IMR-90 (cell line): ENCODE data around the gene HMGXB3. TPM values are rescaled to one million over a fixed set of nuclear protein-coding genes. Genes with fewer than 3 reads are reported as not detected.

Experiments
- ATAC-seq: fragments of 200-7000 bp; cut with Tn5 transposase; 2 replicates; pipeline ENCODE4 v1.9.1; 2020; ENCODE audit warnings: low read depth, mild to moderate bottlenecking, moderate library complexity
- BruUV-seq: library from RNA; stranded (reverse); fragments of 400-500 nt; replicated peaks from 2 replicates; lab custom pipeline; 2021; lab: Mats Ljungman, UMichigan
- CTCF ChIA-PET: fragments of 300-600 bp; formaldehyde crosslinking; extraction: SDS; loops from one replicate; lab custom pipeline; 2021; ENCODE audit warnings: antibody characterized with exemption; lab: Yijun Ruan, JAX
- POLR2A ChIA-PET: fragments of 300-600 bp; sonication (Branson Sonifier 250); formaldehyde crosslinking; loops from one replicate; lab custom pipeline; 2022; ENCODE audit warnings: antibody characterized with exemption; ENCODE audit not compliant: unreplicated experiment; lab: Charles Lee
- DNase-seq: peaks from one replicate; pipeline ENCODE4 v3.0.0; 2013
- H2AFZ ChIP-seq: replicated peaks from 2 replicates; pipeline ENCODE3; 2013; ENCODE audit warnings: low read length, mild to moderate bottlenecking; ENCODE audit not compliant: poor library complexity
- H2AK5ac ChIP-seq: 2 replicates; pipeline ENCODE4 v1.6.1; 2013; ENCODE audit warnings: low read depth, low read length, inconsistent platforms
- H2AK9ac ChIP-seq: replicated peaks from 2 replicates; pipeline ENCODE3; 2013; ENCODE audit warnings: mild to moderate bottlenecking, low read depth, low read length, moderate library complexity; ENCODE audit not compliant: poor library complexity
- H2BK120ac ChIP-seq: 2 replicates; pipeline ENCODE4 v1.6.1; 2013; ENCODE audit warnings: low read depth, low read length, inconsistent platforms
- H2BK15ac ChIP-seq: 3 replicates; pipeline ENCODE4 v1.6.1; 2013; ENCODE audit warnings: low read depth, low read length, inconsistent platforms
- H2BK20ac ChIP-seq: 2 replicates; pipeline ENCODE4 v1.6.1; 2013; ENCODE audit warnings: low read depth, mild to moderate bottlenecking, inconsistent platforms, low read length, moderate library complexity
- H2BK5ac ChIP-seq: 2 replicates; pipeline ENCODE4 v1.6.1; 2013; ENCODE audit warnings: mild to moderate bottlenecking, low read depth, low read length, inconsistent platforms; ENCODE audit not compliant: poor library complexity, severe bottlenecking
- H3K14ac ChIP-seq: replicated peaks from 2 replicates; pipeline ENCODE4 v1.6.1; 2013; ENCODE audit warnings: low read depth, low read length, inconsistent platforms
- H3K18ac ChIP-seq: 2 replicates; pipeline ENCODE4 v1.6.1; 2013; ENCODE audit warnings: low read depth, low read length, control low read depth
- H3K23ac ChIP-seq: 2 replicates; pipeline ENCODE4 v1.6.1; 2013; ENCODE audit warnings: low read depth, low read length, inconsistent platforms
- H3K27ac ChIP-seq: 2 replicates; pipeline ENCODE4 v1.5.1; 2013; ENCODE audit warnings: mild to moderate bottlenecking, control low read depth, low read length; ENCODE audit not compliant: insufficient read depth
- H3K27me3 ChIP-seq: 2 replicates; pipeline ENCODE4 v1.6.1; 2013; ENCODE audit warnings: low read length; ENCODE audit not compliant: control insufficient read depth, insufficient read depth
- H3K36me3 ChIP-seq: 2 replicates; pipeline ENCODE4 v1.6.1; 2013; ENCODE audit warnings: low read length, mixed read lengths; ENCODE audit not compliant: control insufficient read depth, insufficient read depth
- H3K4ac ChIP-seq: 2 replicates; pipeline ENCODE4 v1.6.1; 2013; ENCODE audit warnings: low read depth, low read length, inconsistent platforms
- H3K4me1 ChIP-seq: 2 replicates; pipeline ENCODE4 v1.6.1; 2013; ENCODE audit warnings: low read length, mixed read lengths; ENCODE audit not compliant: control insufficient read depth, insufficient read depth
- H3K4me2 ChIP-seq: 2 replicates; pipeline ENCODE4 v1.6.1; 2013; ENCODE audit warnings: low read depth, mild to moderate bottlenecking, control low read depth, low read length, moderate library complexity
- H3K4me3 ChIP-seq: 2 replicates; pipeline ENCODE4 v1.5.1; 2013; ENCODE audit warnings: low read depth, mild to moderate bottlenecking, control low read depth, low read length, moderate library complexity; ENCODE audit not compliant: insufficient read depth
- H3K56ac ChIP-seq: 2 replicates; pipeline ENCODE4 v1.6.1; 2013; ENCODE audit warnings: low read length, inconsistent platforms; ENCODE audit not compliant: insufficient read depth; ENCODE audit errors: extremely low read depth
- H3K79me1 ChIP-seq, 2 experiments: 2 replicates each; pipeline ENCODE4 v1.6.1; 2013; ENCODE audit warnings: low read length in 2 of 2, inconsistent platforms in 1 of 2, low read depth in 1 of 2
- H3K9ac ChIP-seq: 2 replicates; pipeline ENCODE4 v1.6.1; 2013; ENCODE audit warnings: low read depth, low read length, control low read depth
- H3K9me1 ChIP-seq: 2 replicates; pipeline ENCODE4 v1.6.1; 2013; ENCODE audit warnings: low read length, inconsistent platforms; ENCODE audit not compliant: insufficient read depth
- H3K9me3 ChIP-seq: 2 replicates; pipeline ENCODE4 v1.6.1; 2013; ENCODE audit warnings: low read length; ENCODE audit not compliant: control insufficient read depth, insufficient read depth
- H4K20me1 ChIP-seq: 2 replicates; pipeline ENCODE4 v1.6.1; 2013; ENCODE audit warnings: low read length, inconsistent platforms; ENCODE audit not compliant: insufficient read depth
- H4K5ac ChIP-seq: 2 replicates; pipeline ENCODE4 v1.6.1; 2013; ENCODE audit warnings: mild to moderate bottlenecking, low read depth, low read length, control low read depth
- H4K8ac ChIP-seq, 2 experiments: 2 replicates each; pipeline ENCODE4 v1.6.1; 2013; ENCODE audit warnings: low read depth in 2 of 2, low read length in 2 of 2, control low read depth in 1 of 2, inconsistent platforms in 1 of 2
- H4K91ac ChIP-seq: 2 replicates; pipeline ENCODE4 v1.6.1; 2013; ENCODE audit warnings: low read depth, low read length, inconsistent platforms; ENCODE audit not compliant: insufficient read depth
- CEBPB ChIP-seq: IDR thresholded peaks from 2 replicates; pipeline ENCODE4 v1.6.1; 2012; ENCODE audit warnings: low read depth, low read length, improper control_type of control experiment
- RFX5 ChIP-seq: IDR thresholded peaks from 2 replicates; pipeline ENCODE4 v1.8.0; 2012; ENCODE audit warnings: low read depth, mild to moderate bottlenecking, low read length, moderate library complexity
- WGBS, 2 experiments: methylation state at CpG; one replicate each; pipeline versions ENCODE4 v1.1.5 to v1.1.7; 2013; ENCODE audit warnings: missing lambda C conversion rate in 2 of 2; ENCODE audit not compliant: insufficient read length in 1 of 2; ENCODE audit errors: extremely low coverage in 2 of 2; 5-methylcytosine and 5-hydroxymethylcytosine counted together
- dilution Hi-C: fragments of 300-500 bp; cut with HindIII; formaldehyde crosslinking; loops from one replicate; pipeline ENCODE4 v1.14.3; 2018; ENCODE audit warnings: low sequenced_read_pairs; ENCODE audit not compliant: unreplicated experiment
- in situ Hi-C: fragments of 300-500 bp; cut with MboI; formaldehyde crosslinking; loops from 3 replicates; pipeline ENCODE4 v1.14.3; 2019; ENCODE audit warnings: low sequenced_read_pairs, inconsistent platforms, mixed read lengths
- intact Hi-C: fragments of 100-400 bp; cut with micrococcal nuclease; formaldehyde crosslinking; loops from 2 replicates; pipeline ENCODE4 v1.10.0; 2022
- polyA plus RNA-seq, 3 experiments: library from polyadenylated mRNA; depleted of rRNA; stranded (reverse); fragments of >200 nt; gene quantifications; 2 replicates each; pipeline ENCODE4 v1.2.3, GENCODE V29; 2012; ENCODE audit warnings: low replicate concordance in 1 of 3
- total RNA-seq: library from RNA; depleted of rRNA; stranded (reverse); fragments of >200 nt; gene quantifications from 2 replicates; pipeline ENCODE4 v1.2.3, GENCODE V29; 2012
- TF ChIP-seq, protein P1 (sequence below): fragments of 150-350 bp; IDR thresholded peaks from 2 replicates; pipeline ENCODE4 v1.6.1; 2017; ENCODE audit warnings: mild to moderate bottlenecking, antibody characterized with exemption, low read length, low read depth

The HMGXB3 gene
- total and polyA plus RNA-seq, 2 of the 4 experiments (the other 2 are of a cell fraction), result 27.6 to 30.6 TPM

DNA sequence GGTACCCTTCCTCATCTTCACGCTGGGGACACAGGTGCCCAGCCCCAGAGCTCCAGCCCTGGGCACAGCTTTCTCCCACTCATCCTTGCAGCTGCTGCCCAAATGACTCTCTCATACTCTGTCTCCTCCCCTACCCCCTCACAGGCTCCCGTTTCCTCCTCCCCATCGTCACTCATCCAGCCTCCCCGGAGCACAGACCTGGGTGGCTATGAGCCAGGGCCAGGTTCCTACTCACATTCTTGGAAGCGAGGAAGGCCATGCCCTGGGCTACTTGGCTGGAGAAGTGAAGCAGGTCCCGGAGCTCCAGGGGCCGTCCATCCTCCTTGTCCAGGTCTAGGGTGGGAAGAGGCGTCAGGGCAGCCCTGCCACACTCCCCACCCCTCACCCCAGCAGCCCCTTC lies 56.5 kb downstream of the HMGXB3 start:
- Histone ChIP-seq H3K27ac (no peak overlapping the region), H3K9ac (no peak overlapping the region), H3K23ac (no peak overlapping the region), H2AK9ac (no peak overlapping the region), H4K5ac (no peak overlapping the region), H3K9me3 (no peaks in the 10 kb centered on the region), H2BK20ac (no peak overlapping the region), H3K4ac (no peak overlapping the region), H2BK5ac (no peak overlapping the region), H3K14ac (no peak overlapping the region), H3K56ac (no peak overlapping the region), H3K4me1 (peaks cover 20% of the 10 kb centered on the region), H3K18ac (no peak overlapping the region), H2BK120ac (no peak overlapping the region), H3K9me1 (peaks cover 40% of the 10 kb centered on the region), H4K91ac (no peak overlapping the region), H3K4me2 (no peak overlapping the region), H3K79me1 (peaks cover 0 to 21% of the 10 kb centered on the region in 2 experiments; a peak in 2 of 4 replicates), H4K8ac (no peak overlapping the region), H3K36me3 (peaks cover 24% of the 10 kb centered on the region), H3K4me3 (no peak overlapping the region), H2BK15ac (no peak overlapping the region), H4K20me1 (no peaks in the 10 kb centered on the region; the same call in 1 of the 2 replicates), H2AFZ (no peak overlapping the region), H3K27me3 (no peaks in the 10 kb centered on the region), H2AK5ac (no peak overlapping the region; the same call in 1 of the 2 replicates)
- in situ Hi-C loops, result no loop called here
- no peak for DNase-seq
- 88% methylated on average over 1 of the region's 8 CpGs; no CpG with 5 or more reads in 1 of the 2 experiments for WGBS, 2 experiments
- CTCF ChIA-PET, result no interaction called here
- dilution Hi-C loops, result no loop called here
- intact Hi-C loops, result no loop called here
- TF ChIP-seq, protein P1, sequence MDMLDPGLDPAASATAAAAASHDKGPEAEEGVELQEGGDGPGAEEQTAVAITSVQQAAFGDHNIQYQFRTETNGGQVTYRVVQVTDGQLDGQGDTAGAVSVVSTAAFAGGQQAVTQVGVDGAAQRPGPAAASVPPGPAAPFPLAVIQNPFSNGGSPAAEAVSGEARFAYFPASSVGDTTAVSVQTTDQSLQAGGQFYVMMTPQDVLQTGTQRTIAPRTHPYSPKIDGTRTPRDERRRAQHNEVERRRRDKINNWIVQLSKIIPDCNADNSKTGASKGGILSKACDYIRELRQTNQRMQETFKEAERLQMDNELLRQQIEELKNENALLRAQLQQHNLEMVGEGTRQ, result no peak
- no peak for TF ChIP-seq CEBPB
- TF ChIP-seq RFX5, result no peak
- no TSS peak for BruUV-seq
- no peak for ATAC-seq
- POLR2A ChIA-PET, result no interaction called here
